CD1c-positive myeloid dendritic cell (primary cell): Measurements from ENCODE around the gene ALOX15B.
A peak's percentile ranks its signal among the peaks of the same experiment; 100 is the strongest.

ENCODE experiments used
- DNase-seq: peaks from one replicate; pipeline ENCODE4 v3.0.0-alpha.2; 2016; ENCODE audit errors: extremely low spot score

Gene ALOX15B

GRCh38 chr17:8079291-8080207 lies 40.7 kb downstream of the ALOX15B start:
- peak; percentile 81 for DNase-seq

DNA sequence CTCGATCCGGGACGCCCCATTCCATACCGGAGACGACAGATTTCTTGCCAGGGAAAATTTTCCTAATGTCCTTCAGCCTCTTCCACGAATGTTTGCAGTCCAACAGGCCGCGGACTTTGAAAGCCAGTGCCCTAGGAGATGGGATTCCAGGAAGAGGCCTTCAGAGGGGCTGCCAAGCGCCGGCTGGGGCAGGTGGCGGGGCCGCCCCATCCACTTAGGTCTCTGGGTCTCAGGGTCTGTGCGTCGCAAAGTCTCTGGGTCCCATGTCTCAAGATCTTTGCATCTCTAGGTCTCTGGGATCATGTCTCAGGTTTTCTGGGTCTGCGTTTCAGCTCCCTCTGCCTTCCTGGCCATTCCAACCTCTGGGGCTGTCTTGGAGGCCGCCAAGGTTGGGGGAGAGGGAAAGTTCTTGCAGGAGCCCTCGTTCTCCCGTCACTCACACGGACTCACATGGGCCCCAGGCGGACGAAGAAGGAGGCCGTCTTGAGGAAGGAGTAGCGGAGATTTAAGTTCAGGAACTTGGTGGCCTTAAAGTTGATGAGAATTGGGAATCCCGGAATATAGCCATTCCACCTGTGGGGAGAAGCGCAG lies 41.4 kb downstream of the ALOX15B start:
- DNase-seq, result no peak

DNA sequence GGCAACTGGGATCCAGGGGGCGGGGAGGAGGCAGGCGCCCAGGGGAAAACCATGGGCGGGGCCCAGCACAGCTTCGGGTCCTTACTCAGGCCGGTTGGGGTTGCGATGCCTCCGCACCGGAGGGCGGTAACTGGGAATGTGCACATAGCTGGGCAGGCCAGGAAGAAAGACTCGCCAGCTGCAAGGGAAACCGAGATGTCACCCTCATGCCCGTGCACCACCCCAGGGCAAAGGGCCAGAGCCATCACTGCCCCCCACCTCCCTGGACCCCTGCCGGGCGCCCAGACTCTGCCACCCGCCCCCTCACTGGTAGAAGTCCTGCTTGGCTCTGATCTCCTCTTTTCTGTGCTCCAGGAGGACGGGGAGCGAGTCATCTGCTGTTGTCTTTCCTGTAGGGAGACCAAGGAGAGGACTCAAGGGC lies 42.0 kb downstream of the ALOX15B start:
- DNase-seq, result no peak

DNA sequence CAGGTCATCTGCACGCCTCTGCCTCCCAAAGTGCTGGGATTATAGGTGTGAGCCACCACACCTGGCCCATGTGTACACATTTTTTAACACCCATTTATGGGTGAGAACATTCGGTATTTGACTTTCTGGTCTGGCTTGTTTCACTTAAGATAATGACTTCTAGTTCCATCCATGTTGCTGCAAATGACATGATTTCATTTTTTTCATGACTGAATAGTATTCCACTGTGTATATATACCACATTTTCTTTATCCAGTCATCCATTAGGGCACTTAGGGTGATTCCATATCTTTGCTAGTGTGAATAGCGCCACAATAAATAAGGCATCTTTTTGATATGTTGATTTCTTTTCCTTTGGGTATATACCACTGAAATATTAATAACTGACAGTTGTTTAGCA lies 43.0 kb downstream of the ALOX15B start:
- no peak for DNase-seq

DNA sequence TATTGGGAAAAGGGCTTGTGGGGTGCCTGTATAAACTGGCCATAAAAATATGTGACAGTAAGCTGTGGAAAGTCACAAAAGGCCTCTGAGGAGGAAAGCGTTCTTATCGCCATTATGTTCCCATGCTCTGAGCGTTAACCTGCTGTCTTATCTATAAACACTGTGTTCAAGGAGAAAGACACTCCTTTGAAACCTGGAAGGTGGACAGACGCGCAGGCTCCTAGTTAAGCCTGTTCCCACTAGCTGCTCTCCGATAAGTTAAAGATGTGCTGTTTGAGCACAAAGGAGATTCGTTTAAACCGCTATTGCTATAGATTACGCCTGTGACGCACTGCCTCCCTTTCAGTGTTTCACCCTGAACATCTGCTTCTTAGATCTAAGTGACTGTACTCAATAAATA lies 43.4 kb downstream of the ALOX15B start:
- DNase-seq, result no peak

DNA sequence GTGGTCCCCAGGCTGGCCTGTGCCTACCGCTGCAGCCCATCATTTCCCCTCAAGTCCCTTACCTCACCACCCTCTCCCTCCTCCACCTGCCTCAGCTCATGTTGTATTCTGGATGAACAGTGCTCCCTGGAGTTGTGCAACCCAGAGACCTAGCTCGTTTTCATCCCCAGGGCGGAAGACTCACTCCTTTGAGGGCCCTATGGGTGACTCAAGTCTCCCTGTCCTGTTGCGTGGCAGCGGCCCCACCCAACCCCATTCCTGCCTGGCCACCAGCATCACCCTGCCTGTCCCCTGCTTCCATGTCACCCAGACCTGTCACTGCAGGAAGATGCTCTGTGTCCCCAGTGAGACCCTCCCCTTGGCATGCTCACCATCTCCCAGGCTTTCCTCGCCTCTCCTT lies 45.4 kb downstream of the ALOX15B start:
- DNase-seq, result no peak

- DNase-seq, result no peak
Measured at GRCh38 chr17:8087075-8087951, 48.5 kb downstream of the ALOX15B start, which contains the start of gene ALOX12B. ALOX12B (minus strand) TSS chr17:8087716; CDS start chr17:8087442, 274 bp downstream.

- no peak for DNase-seq
Measured at GRCh38 chr17:8087952-8088230, 49.0 kb downstream of the ALOX15B start.

DNA sequence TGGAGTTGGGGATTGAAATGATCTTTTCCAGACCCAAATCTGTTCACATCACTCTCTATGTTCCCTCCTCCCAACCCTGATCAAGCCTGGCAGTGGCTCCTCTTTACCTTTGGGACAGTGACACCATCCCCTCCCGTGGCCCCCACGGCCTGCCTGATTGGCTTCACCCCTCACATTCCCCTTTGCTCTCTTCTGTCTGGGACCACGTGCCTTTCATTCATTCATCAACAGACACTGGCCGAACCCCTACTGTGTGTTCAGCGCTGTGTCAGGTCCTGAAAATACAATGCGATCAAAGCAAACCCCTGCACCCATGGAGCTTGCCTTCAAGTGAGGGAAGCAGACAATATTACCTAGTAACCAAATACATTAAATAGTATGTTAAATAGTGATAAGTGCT lies 50.9 kb downstream of the ALOX15B start:
- no peak for DNase-seq

DNA sequence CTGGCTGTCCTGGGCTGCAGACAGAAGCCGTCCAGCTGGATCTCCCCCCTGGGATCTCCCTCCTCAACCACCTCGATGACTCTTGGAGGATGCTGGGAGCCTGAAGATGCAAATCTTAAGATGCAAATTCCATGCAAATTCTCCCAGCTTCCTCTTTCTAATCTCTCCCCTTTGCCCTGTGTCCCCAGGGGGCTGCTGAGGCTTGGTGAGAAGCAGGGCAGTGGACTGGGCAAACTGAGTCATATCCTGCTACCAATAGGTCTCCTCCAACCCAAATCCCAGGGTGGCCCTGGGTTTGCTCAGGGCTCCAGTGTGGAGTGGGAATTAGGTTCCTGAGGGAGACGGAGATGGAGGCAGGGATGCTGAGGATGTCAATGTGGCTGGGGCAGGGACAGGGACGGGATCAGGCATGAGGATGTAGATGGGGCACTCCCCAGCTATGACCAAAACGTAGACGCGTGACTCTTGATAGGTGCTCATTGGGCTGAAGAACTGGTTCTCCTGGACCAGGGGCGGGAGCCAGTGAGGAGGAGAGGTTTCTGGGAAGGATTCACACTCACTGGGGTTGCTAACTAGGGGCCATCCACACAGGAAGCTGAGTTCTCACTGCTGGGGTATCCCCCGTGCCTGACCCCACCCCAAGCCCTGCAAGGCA lies 52.3 kb downstream of the ALOX15B start:
- DNase-seq, result peak; percentile 34

DNA sequence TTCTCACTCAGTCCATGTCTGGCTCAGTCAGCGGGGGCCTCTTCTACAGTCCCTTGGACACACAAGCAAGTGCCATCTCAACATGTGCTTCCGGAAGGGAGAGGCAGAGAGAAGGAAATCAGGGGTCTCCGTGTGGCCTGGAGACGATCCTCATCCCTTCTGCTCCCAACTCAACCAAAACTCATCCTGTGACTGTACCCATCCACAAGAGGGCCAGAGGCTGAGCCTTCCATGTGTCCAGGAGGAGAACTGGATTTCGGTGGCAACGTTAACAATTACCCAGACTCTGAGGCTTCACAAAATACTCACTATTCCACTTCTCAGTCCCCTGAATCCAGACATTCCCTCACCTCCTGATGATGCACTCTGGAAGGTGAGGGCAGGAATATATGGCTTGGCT lies 56.5 kb downstream of the ALOX15B start:
- no peak for DNase-seq

DNA sequence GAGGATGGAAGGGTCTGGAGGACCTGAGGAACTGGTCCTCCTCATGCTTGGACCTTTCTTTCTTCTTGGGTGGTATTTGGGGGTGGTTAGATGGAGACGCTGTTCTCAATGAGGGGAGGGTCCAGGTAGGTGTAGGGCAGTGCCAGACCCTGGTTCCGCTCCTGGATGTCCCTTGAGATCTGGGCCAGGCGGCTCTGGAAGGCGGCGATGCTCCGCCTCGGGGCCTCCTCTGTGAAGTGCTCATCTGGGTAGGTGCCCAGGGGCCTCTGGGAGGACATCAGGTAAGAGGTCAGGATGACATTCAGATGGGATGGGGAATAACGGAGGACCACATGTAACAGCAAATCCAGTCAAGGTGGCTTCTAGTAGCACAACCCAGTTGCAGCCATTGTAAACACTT lies 57.7 kb downstream of the ALOX15B start:
- no peak for DNase-seq
